Coronary artery (tissue), 2 donors: ENCODE results near the gene GPAM.

ENCODE experiments used
- DNase-seq: peaks from one replicate; pipeline ENCODE4 v3.0.0-alpha.2; 2017; ENCODE audit warnings: low spot score
- H3K27ac ChIP-seq, 2 donors: fragments of 200-600 bp; sonication (generic); one replicate each; pipeline ENCODE4 v1.5.1; 2016 to 2019
- H3K4me3 ChIP-seq: fragments of 200-600 bp; sonication (generic); 2 replicates; pipeline ENCODE4 v1.5.1; 2016; ENCODE audit warnings: mild to moderate bottlenecking, moderate library complexity
- CTCF ChIP-seq: fragments of 200-600 bp; sonication (generic); IDR thresholded peaks from one replicate; pipeline ENCODE4 v1.5.1; 2019; ENCODE audit warnings: antibody characterized with exemption

GPAM gene

GRCh38 chr10:112177247-112177646 lies 6.3 kb downstream of the GPAM start:
- no peak for DNase-seq
- Histone ChIP-seq H3K27ac (no peak overlapping the region), H3K4me3 (no peak overlapping the region)
- no peak for TF ChIP-seq CTCF

GRCh38 chr10:112176543-112176942 lies 7.0 kb downstream of the GPAM start:
- DNase-seq, result no peak
- Histone ChIP-seq H3K27ac (no peak overlapping the region), H3K4me3 (no peak overlapping the region)
- no peak for TF ChIP-seq CTCF

GRCh38 chr10:112175409-112175808 lies 8.2 kb downstream of the GPAM start:
- Histone ChIP-seq H3K4me3 (no peak overlapping the region), H3K27ac (no peak overlapping the region)
- no peak for TF ChIP-seq CTCF
- DNase-seq, result no peak

- Histone ChIP-seq H3K4me3 (no peak overlapping the region), H3K27ac (no peak overlapping the region)
- TF ChIP-seq CTCF, result no peak
- no peak for DNase-seq
Measured at GRCh38 chr10:112173206-112173605, 10.4 kb downstream of the GPAM start.

GRCh38 chr10:112168733-112169132 lies 14.8 kb downstream of the GPAM start:
- H3K27ac ChIP-seq, result no peak overlapping the region
- H3K4me3 ChIP-seq, result no peak overlapping the region
- TF ChIP-seq CTCF, result no peak
- DNase-seq, result no peak

GRCh38 chr10:112166800-112167199 lies 16.8 kb downstream of the GPAM start:
- DNase-seq, result no peak
- H3K27ac ChIP-seq, result no peak overlapping the region
- no peak for TF ChIP-seq CTCF
- no peak overlapping the region for H3K4me3 ChIP-seq

GRCh38 chr10:112161757-112162518 lies 21.6 kb downstream of the GPAM start:
- DNase-seq, result no peak
- TF ChIP-seq CTCF, result no peak
- Histone ChIP-seq H3K4me3 (no peak overlapping the region), H3K27ac (no peak overlapping the region)
